ENCODE measurements around the gene PHLPP1.

The PHLPP1 gene

GRCh38 chr18:62721839-62722795, 6.8 kb downstream of the PHLPP1 start:
- TF ChIP-seq CTCF (IDR thresholded peaks at IDR 0.05), result no peak
- H3K27me3 ChIP-seq, result no peaks in the 10 kb centered on the region
- no peak overlapping the region for H3K4me3 ChIP-seq
- no peak for DNase-seq
- H3K27ac ChIP-seq, result peak overlapping the region; percentile 9 to 44
- H3K9me3 ChIP-seq, result no peaks in the 10 kb centered on the region
- H3K36me3 ChIP-seq, result no peaks in the 10 kb centered on the region
- intact Hi-C loops (cut with DNase I; ENCODE audit: low total_unique reads), result no loop called here
- H3K4me1 ChIP-seq, result peaks cover 0 to 64% (median 15%) of the 10 kb centered on the region in 4 donors

- Histone ChIP-seq H3K9me3 (no peaks in the 10 kb centered on the region), H3K36me3 (no peaks in the 10 kb centered on the region), H3K4me3 (no peak overlapping the region), H3K27ac (peak overlapping the region in 1 of 2 donors; percentile 1), H3K27me3 (no peaks in the 10 kb centered on the region), H3K4me1 (peaks cover 0 to 60% (median 13%) of the 10 kb centered on the region in 4 donors)
- TF ChIP-seq CTCF (IDR thresholded peaks at IDR 0.05), result no peak
- intact Hi-C loops (cut with DNase I; ENCODE audit: low total_unique reads), result no loop called here
- no peak for DNase-seq
These were observed 8.4 kb downstream of the PHLPP1 start for GRCh38 chr18:62723666-62724281.

- TF ChIP-seq CTCF (IDR thresholded peaks at IDR 0.05), result no peak
- H3K36me3 ChIP-seq, result no peaks in the 10 kb centered on the region
- intact Hi-C loops (cut with DNase I; ENCODE audit: low total_unique reads), result no loop called here
- no peak overlapping the region for H3K27ac ChIP-seq
- H3K27me3 ChIP-seq, result no peaks in the 10 kb centered on the region
- H3K9me3 ChIP-seq, result no peaks in the 10 kb centered on the region
- no peak for DNase-seq
- H3K4me3 ChIP-seq, result no peak overlapping the region
- peaks cover 0 to 46% (median 9%) of the 10 kb centered on the region in 4 donors for H3K4me1 ChIP-seq
These were observed 10.6 kb downstream of the PHLPP1 start for GRCh38 chr18:62725896-62726295.

GRCh38 chr18:62728254-62728653, 12.9 kb downstream of the PHLPP1 start:
- no peak for TF ChIP-seq CTCF (IDR thresholded peaks at IDR 0.05)
- Histone ChIP-seq H3K27me3 (no peaks in the 10 kb centered on the region), H3K4me3 (no peak overlapping the region), H3K36me3 (no peaks in the 10 kb centered on the region), H3K9me3 (peaks cover 0 to 9% (median 5%) of the 10 kb centered on the region in 3 donors), H3K4me1 (peaks cover 0 to 26% (median 6%) of the 10 kb centered on the region in 4 donors), H3K27ac (no peak overlapping the region)
- DNase-seq, result no peak
- intact Hi-C loops (cut with DNase I; ENCODE audit: low total_unique reads), result no loop called here

GRCh38 chr18:62729487-62730386, 14.4 kb downstream of the PHLPP1 start:
- Histone ChIP-seq H3K9me3 (peaks cover 0 to 9% (median 5%) of the 10 kb centered on the region in 3 donors), H3K4me1 (peaks cover 0 to 22% (median 3%) of the 10 kb centered on the region in 4 donors), H3K27ac (no peak overlapping the region), H3K4me3 (no peak overlapping the region), H3K27me3 (no peaks in the 10 kb centered on the region), H3K36me3 (no peaks in the 10 kb centered on the region)
- intact Hi-C loops (cut with DNase I; ENCODE audit: low total_unique reads), result no loop called here
- no peak for DNase-seq
- no peak for TF ChIP-seq CTCF (IDR thresholded peaks at IDR 0.05)
